ENCODE measurements around the gene HDGFL3.
"Not testable (repeated sequence)": the region's sequence is repeated elsewhere in the genome, so short reads cannot be mapped to it uniquely, and the experiment has no call there.

Gene HDGFL3

GRCh38 chr15:83088876-83089275, 118.7 kb downstream of the HDGFL3 start:
- no peak for TF ChIP-seq CTCF (IDR thresholded peaks at IDR 0.05; ENCODE audit: low read length, missing control alignments)
- DNase-seq (ENCODE audit: low read depth) = no peak
- H3K4me3 ChIP-seq (replicated peaks; ENCODE audit: low read depth, low read length) = no peak overlapping the region

- no peak for TF ChIP-seq CTCF (IDR thresholded peaks at IDR 0.05; ENCODE audit: low read length, missing control alignments)
- DNase-seq (ENCODE audit: low read depth) = no peak
- no peak overlapping the region for H3K4me3 ChIP-seq (replicated peaks; ENCODE audit: low read depth, low read length)
Measured at GRCh38 chr15:83087576-83087975, 120.0 kb downstream of the HDGFL3 start.

GRCh38 chr15:83085864-83086552, 121.6 kb downstream of the HDGFL3 start:
- DNase-seq (ENCODE audit: low read depth) = not testable (repeated sequence)

GRCh38 chr15:83085461-83085860, 122.2 kb downstream of the HDGFL3 start:
- not testable (repeated sequence) for H3K4me3 ChIP-seq (replicated peaks; ENCODE audit: low read depth, low read length); DNase-seq (ENCODE audit: low read depth)

More at GRCh38 chr15:83085864-83086552, 121.6 kb downstream of the HDGFL3 start:
- H3K4me3 ChIP-seq (replicated peaks; ENCODE audit: low read depth, low read length) = not testable (repeated sequence)

- no peak overlapping the region for H3K4me3 ChIP-seq (replicated peaks; ENCODE audit: low read depth, low read length)
- no peak for DNase-seq (ENCODE audit: low read depth)
- no peak for TF ChIP-seq CTCF (IDR thresholded peaks at IDR 0.05; ENCODE audit: low read length, missing control alignments)
Measured at GRCh38 chr15:83082730-83083386, 124.8 kb downstream of the HDGFL3 start.

- no peak for DNase-seq (ENCODE audit: low read depth)
- TF ChIP-seq CTCF (IDR thresholded peaks at IDR 0.05; ENCODE audit: low read length, missing control alignments) = no peak
- no peak overlapping the region for H3K4me3 ChIP-seq (replicated peaks; ENCODE audit: low read depth, low read length)
Measured at GRCh38 chr15:83081256-83082014, 126.2 kb downstream of the HDGFL3 start.

- no peak for TF ChIP-seq CTCF (IDR thresholded peaks at IDR 0.05; ENCODE audit: low read length, missing control alignments)
- no peak for DNase-seq (ENCODE audit: low read depth)
Measured at GRCh38 chr15:83078712-83079111, 128.9 kb downstream of the HDGFL3 start.

More at GRCh38 chr15:83078712-83079111, 128.9 kb downstream of the HDGFL3 start:
- no peak overlapping the region for H3K4me3 ChIP-seq (replicated peaks; ENCODE audit: low read depth, low read length)

Data from fibroblast of pulmonary artery (primary cell).